Neutrophil (primary cell): ENCODE data around the gene ADCY5.
"Not testable (repeated sequence)": the region's sequence is repeated elsewhere in the genome, so short reads cannot be mapped to it uniquely, and the experiment has no call there.

Source experiments
- H3K27ac ChIP-seq: fragments of 200-600 bp; sonication (generic); 2 replicates; pipeline ENCODE4 v1.5.1; 2016; ENCODE audit warnings: mild to moderate bottlenecking, moderate library complexity
- H3K27me3 ChIP-seq: fragments of 200-600 bp; sonication (generic); 2 replicates; pipeline ENCODE4 v1.6.0; 2016; ENCODE audit warnings: mild to moderate bottlenecking
- H3K36me3 ChIP-seq: fragments of 200-600 bp; sonication (generic); 2 replicates; pipeline ENCODE4 v1.5.1; 2017
- H3K4me1 ChIP-seq, 2 experiments: fragments of 200-600 bp in 1 of 2; sonication (generic) in 1 of 2; 1 replicate in 1 of 2; 2 replicates in 1 of 2; pipeline versions ENCODE4 v1.5.1 to v1.6.1; 2013 to 2016; ENCODE audit warnings: low read depth in 1 of 2, low read length in 1 of 2, mild to moderate bottlenecking in 1 of 2, moderate library complexity in 1 of 2; ENCODE audit not compliant: control insufficient read depth in 1 of 2, insufficient read depth in 1 of 2
- H3K4me3 ChIP-seq, 2 experiments: fragments of 200-600 bp in 1 of 2; sonication (generic) in 1 of 2; 1 replicate in 1 of 2; 2 replicates in 1 of 2; pipeline ENCODE4 v1.5.1; 2013 to 2016; ENCODE audit warnings: low read depth in 1 of 2, low read length in 1 of 2, mild to moderate bottlenecking in 1 of 2, moderate library complexity in 1 of 2
- H3K9me3 ChIP-seq: fragments of 200-600 bp; sonication (generic); 2 replicates; pipeline ENCODE4 v1.5.1; 2016
- CTCF ChIP-seq: fragments of 200-600 bp; sonication (generic); IDR thresholded peaks from 2 replicates; pipeline ENCODE4 v1.5.1; 2016; ENCODE audit warnings: antibody characterized with exemption

Gene ADCY5

GRCh38 chr3:123256256-123256655, 192.6 kb downstream of the ADCY5 start:
- Histone ChIP-seq H3K27me3 (no peaks in the 10 kb centered on the region), H3K27ac (no peak overlapping the region), H3K4me1 (no peaks in the 10 kb centered on the region), H3K4me3 (no peak overlapping the region), H3K36me3 (no peaks in the 10 kb centered on the region), H3K9me3 (no peaks in the 10 kb centered on the region)
- no peak for TF ChIP-seq CTCF

GRCh38 chr3:123246866-123247265, 202.0 kb downstream of the ADCY5 start:
- H3K27ac ChIP-seq: no peak overlapping the region
- TF ChIP-seq CTCF: no peak
- no peaks in the 10 kb centered on the region for H3K4me1 ChIP-seq
- no peaks in the 10 kb centered on the region for H3K27me3 ChIP-seq
- no peak overlapping the region for H3K4me3 ChIP-seq
- peaks cover 20% of the 10 kb centered on the region for H3K36me3 ChIP-seq
- no peaks in the 10 kb centered on the region for H3K9me3 ChIP-seq

- H3K4me3 ChIP-seq: no peak overlapping the region
- H3K9me3 ChIP-seq: no peaks in the 10 kb centered on the region
- H3K27ac ChIP-seq: no peak overlapping the region
- no peaks in the 10 kb centered on the region for H3K27me3 ChIP-seq
- TF ChIP-seq CTCF: no peak
- no peaks in the 10 kb centered on the region for H3K4me1 ChIP-seq
- H3K36me3 ChIP-seq: peaks cover 25% of the 10 kb centered on the region
Observed at GRCh38 chr3:123244128-123244527, 204.8 kb downstream of the ADCY5 start.

GRCh38 chr3:123239756-123240155, 209.1 kb downstream of the ADCY5 start:
- H3K27ac ChIP-seq: no peak overlapping the region
- H3K4me3 ChIP-seq: no peak overlapping the region
- TF ChIP-seq CTCF: no peak
- H3K4me1 ChIP-seq: no peaks in the 10 kb centered on the region
- no peaks in the 10 kb centered on the region for H3K27me3 ChIP-seq
- H3K9me3 ChIP-seq: no peaks in the 10 kb centered on the region
- peaks cover 4% of the 10 kb centered on the region for H3K36me3 ChIP-seq

GRCh38 chr3:123239186-123239585, 209.7 kb downstream of the ADCY5 start:
- not testable (repeated sequence) for H3K36me3 ChIP-seq

GRCh38 chr3:123236902-123237301, 212.0 kb downstream of the ADCY5 start:
- Histone ChIP-seq H3K36me3 (peaks cover 4% of the 10 kb centered on the region), H3K27me3 (no peaks in the 10 kb centered on the region), H3K27ac (no peak overlapping the region), H3K4me1 (no peaks in the 10 kb centered on the region), H3K9me3 (no peaks in the 10 kb centered on the region), H3K4me3 (no peak overlapping the region)
- TF ChIP-seq CTCF: no peak

More at GRCh38 chr3:123239186-123239585, 209.7 kb downstream of the ADCY5 start:
- H3K4me3 ChIP-seq, H3K27ac ChIP-seq, H3K4me1 ChIP-seq, H3K9me3 ChIP-seq, H3K27me3 ChIP-seq: not testable (repeated sequence)
